Measurements from ENCODE around the gene GPR108.
"Not testable (repeated sequence)": the region's sequence is repeated elsewhere in the genome, so short reads cannot be mapped to it uniquely, and the experiment has no call there.

GRCh38 chr19:6708913-6709312 lies 28.5 kb downstream of the GPR108 start:
- TF ChIP-seq MAX (IDR thresholded peaks at IDR 0.05); CTCF (IDR thresholded peaks at IDR 0.05; ENCODE audit: control extremely low read depth in 1 of 3, insufficient read depth in 1 of 3, low read depth in 1 of 3, low read length in 3 of 3); FOSL1 (IDR thresholded peaks at IDR 0.05; ENCODE audit: insufficient read depth, low read depth, low read length): not testable (repeated sequence)
